Measurements from ENCODE around the gene RPS21.

Gene RPS21

GRCh38 chr20:62415354-62416111, 28.6 kb downstream of the RPS21 start:
- DNase-seq = no peak
- H3K4me3 ChIP-seq (ENCODE audit: control insufficient read depth in 1 of 7, extremely low read depth in 1 of 7, insufficient read depth in 4 of 7, low read depth in 2 of 7, low read length in 6 of 7) = no peak overlapping the region
- no peaks in the 10 kb centered on the region for H3K27me3 ChIP-seq (replicated peaks in 2 of 5; ENCODE audit: control insufficient read depth in 4 of 5, insufficient read depth in 5 of 5, low read length in 4 of 5)
- CTCF ChIA-PET = interaction anchor here (1.5 kb wide), 1 partner anchor 29 kb away, joined by 4 read pairs; the partner anchor contains the start of gene RPS21
- WGBS (ENCODE audit: insufficient coverage) = 91% methylated on average over 20 of the region's 24 CpGs
- H3K4me1 ChIP-seq (ENCODE audit: control extremely low read depth in 1 of 4, control insufficient read depth in 4 of 4, insufficient read depth in 4 of 4, low read length in 3 of 4) = peaks cover 0 to 2% (median under 1%) of the 10 kb centered on the region in 4 experiments
- POLR2A ChIA-PET = no interaction called here
- H3K36me3 ChIP-seq (ENCODE audit: control insufficient read depth in 4 of 4, insufficient read depth in 4 of 4, low read length in 3 of 4) = no peaks in the 10 kb centered on the region
- H3K9me3 ChIP-seq (ENCODE audit: control extremely low read depth in 1 of 5, control insufficient read depth in 4 of 5, insufficient read depth in 2 of 5, low read depth in 1 of 5, low read length in 4 of 5) = no peaks in the 10 kb centered on the region
- no peak overlapping the region for H3K27ac ChIP-seq (ENCODE audit: insufficient read depth in 1 of 2, low read depth in 1 of 2, low read length in 2 of 2, poor library complexity in 1 of 2, severe bottlenecking in 2 of 2)

GRCh38 chr20:62416651-62417637, 30.0 kb downstream of the RPS21 start:
- H3K36me3 ChIP-seq (ENCODE audit: control insufficient read depth in 4 of 4, insufficient read depth in 4 of 4, low read length in 3 of 4) = no peaks in the 10 kb centered on the region
- ChIA-PET CTCF (interaction anchor here (0.5 kb wide), 1 partner anchor 372 kb away, joined by 4 read pairs; no protein-coding TSS in a partner anchor), POLR2A (no interaction called here)
- H3K27ac ChIP-seq (ENCODE audit: insufficient read depth in 1 of 2, low read depth in 1 of 2, low read length in 2 of 2, poor library complexity in 1 of 2, severe bottlenecking in 2 of 2) = no peak overlapping the region
- no peaks in the 10 kb centered on the region for H3K4me1 ChIP-seq (ENCODE audit: control extremely low read depth in 1 of 4, control insufficient read depth in 4 of 4, insufficient read depth in 4 of 4, low read length in 3 of 4)
- H3K4me3 ChIP-seq (ENCODE audit: control insufficient read depth in 1 of 7, extremely low read depth in 1 of 7, insufficient read depth in 4 of 7, low read depth in 2 of 7, low read length in 6 of 7) = no peak overlapping the region
- DNase-seq = no peak
- WGBS (ENCODE audit: insufficient coverage) = 91% methylated on average over 23 of the region's 43 CpGs
- H3K9me3 ChIP-seq (ENCODE audit: control extremely low read depth in 1 of 5, control insufficient read depth in 4 of 5, insufficient read depth in 2 of 5, low read depth in 1 of 5, low read length in 4 of 5) = no peaks in the 10 kb centered on the region
- no peaks in the 10 kb centered on the region for H3K27me3 ChIP-seq (replicated peaks in 2 of 5; ENCODE audit: control insufficient read depth in 4 of 5, insufficient read depth in 5 of 5, low read length in 4 of 5)

- Histone ChIP-seq H3K9me3 (ENCODE audit: control extremely low read depth in 1 of 5, control insufficient read depth in 4 of 5, insufficient read depth in 2 of 5, low read depth in 1 of 5, low read length in 4 of 5) (no peaks in the 10 kb centered on the region), H3K27ac (ENCODE audit: insufficient read depth in 1 of 2, low read depth in 1 of 2, low read length in 2 of 2, poor library complexity in 1 of 2, severe bottlenecking in 2 of 2) (no peak overlapping the region), H3K27me3 (replicated peaks in 2 of 5; ENCODE audit: control insufficient read depth in 4 of 5, insufficient read depth in 5 of 5, low read length in 4 of 5) (peaks cover 0 to 5% (median 0%) of the 10 kb centered on the region in 5 experiments), H3K36me3 (ENCODE audit: control insufficient read depth in 4 of 4, insufficient read depth in 4 of 4, low read length in 3 of 4) (no peaks in the 10 kb centered on the region), H3K4me1 (ENCODE audit: control extremely low read depth in 1 of 4, control insufficient read depth in 4 of 4, insufficient read depth in 4 of 4, low read length in 3 of 4) (no peaks in the 10 kb centered on the region), H3K4me3 (ENCODE audit: control insufficient read depth in 1 of 7, extremely low read depth in 1 of 7, insufficient read depth in 4 of 7, low read depth in 2 of 7, low read length in 6 of 7) (no peak overlapping the region)
- ChIA-PET POLR2A (no interaction called here), CTCF (interaction anchor here (0.7 kb wide), 1 partner anchor 8 kb away, joined by 4 read pairs; no protein-coding TSS in a partner anchor)
- WGBS (ENCODE audit: insufficient coverage) = 91% methylated on average over 17 of the region's 25 CpGs
- DNase-seq = no peak
Measured at GRCh38 chr20:62417981-62418708, 31.2 kb downstream of the RPS21 start.

- ChIA-PET POLR2A (no interaction called here), CTCF (interaction anchor here (0.7 to 1.5 kb wide), 2 partner anchors 9 kb away, joined by 3 to 4 read pairs; no protein-coding TSS in a partner anchor)
- 93% methylated on average over 12 of the region's 19 CpGs for WGBS (ENCODE audit: insufficient coverage)
Measured at GRCh38 chr20:62418709-62419487, 32.0 kb downstream of the RPS21 start.

GRCh38 chr20:62419759-62420158, 32.9 kb downstream of the RPS21 start:
- POLR2A ChIA-PET = no interaction called here
- Histone ChIP-seq H3K4me1 (ENCODE audit: control extremely low read depth in 1 of 4, control insufficient read depth in 4 of 4, insufficient read depth in 4 of 4, low read length in 3 of 4) (no peaks in the 10 kb centered on the region), H3K27ac (ENCODE audit: insufficient read depth in 1 of 2, low read depth in 1 of 2, low read length in 2 of 2, poor library complexity in 1 of 2, severe bottlenecking in 2 of 2) (no peak overlapping the region), H3K27me3 (replicated peaks in 2 of 5; ENCODE audit: control insufficient read depth in 4 of 5, insufficient read depth in 5 of 5, low read length in 4 of 5) (peaks cover 0 to 17% (median 0%) of the 10 kb centered on the region in 5 experiments), H3K9me3 (ENCODE audit: control extremely low read depth in 1 of 5, control insufficient read depth in 4 of 5, insufficient read depth in 2 of 5, low read depth in 1 of 5, low read length in 4 of 5) (no peaks in the 10 kb centered on the region), H3K36me3 (ENCODE audit: control insufficient read depth in 4 of 4, insufficient read depth in 4 of 4, low read length in 3 of 4) (no peaks in the 10 kb centered on the region), H3K4me3 (ENCODE audit: control insufficient read depth in 1 of 7, extremely low read depth in 1 of 7, insufficient read depth in 4 of 7, low read depth in 2 of 7, low read length in 6 of 7) (no peak overlapping the region)
- DNase-seq = no peak
- WGBS (ENCODE audit: insufficient coverage) = 93% methylated on average over 8 of the region's 9 CpGs
- CTCF ChIA-PET = interaction anchor here (1.5 kb wide), 1 partner anchor 10 kb away, joined by 3 read pairs; no protein-coding TSS in a partner anchor

More at GRCh38 chr20:62418709-62419487, 32.0 kb downstream of the RPS21 start:
- Histone ChIP-seq H3K27me3 (replicated peaks in 2 of 5; ENCODE audit: control insufficient read depth in 4 of 5, insufficient read depth in 5 of 5, low read length in 4 of 5) (peaks cover 0 to 13% (median 0%) of the 10 kb centered on the region in 5 experiments), H3K27ac (ENCODE audit: insufficient read depth in 1 of 2, low read depth in 1 of 2, low read length in 2 of 2, poor library complexity in 1 of 2, severe bottlenecking in 2 of 2) (no peak overlapping the region), H3K4me3 (ENCODE audit: control insufficient read depth in 1 of 7, extremely low read depth in 1 of 7, insufficient read depth in 4 of 7, low read depth in 2 of 7, low read length in 6 of 7) (no peak overlapping the region), H3K36me3 (ENCODE audit: control insufficient read depth in 4 of 4, insufficient read depth in 4 of 4, low read length in 3 of 4) (no peaks in the 10 kb centered on the region), H3K4me1 (ENCODE audit: control extremely low read depth in 1 of 4, control insufficient read depth in 4 of 4, insufficient read depth in 4 of 4, low read length in 3 of 4) (no peaks in the 10 kb centered on the region), H3K9me3 (ENCODE audit: control extremely low read depth in 1 of 5, control insufficient read depth in 4 of 5, insufficient read depth in 2 of 5, low read depth in 1 of 5, low read length in 4 of 5) (no peaks in the 10 kb centered on the region)
- no peak for DNase-seq

All from common myeloid progenitor, CD34-positive (primary cell).